ENCODE measurements around the gene RASSF1. TPM values are rescaled to one million over a fixed set of nuclear protein-coding genes. Genes with fewer than 3 reads are reported as not detected.

The RASSF1 gene
- polyA plus RNA-seq, 2 of the 4 experiments (the other 2 are of a cell fraction), result 14.4 to 15.4 TPM

DNA sequence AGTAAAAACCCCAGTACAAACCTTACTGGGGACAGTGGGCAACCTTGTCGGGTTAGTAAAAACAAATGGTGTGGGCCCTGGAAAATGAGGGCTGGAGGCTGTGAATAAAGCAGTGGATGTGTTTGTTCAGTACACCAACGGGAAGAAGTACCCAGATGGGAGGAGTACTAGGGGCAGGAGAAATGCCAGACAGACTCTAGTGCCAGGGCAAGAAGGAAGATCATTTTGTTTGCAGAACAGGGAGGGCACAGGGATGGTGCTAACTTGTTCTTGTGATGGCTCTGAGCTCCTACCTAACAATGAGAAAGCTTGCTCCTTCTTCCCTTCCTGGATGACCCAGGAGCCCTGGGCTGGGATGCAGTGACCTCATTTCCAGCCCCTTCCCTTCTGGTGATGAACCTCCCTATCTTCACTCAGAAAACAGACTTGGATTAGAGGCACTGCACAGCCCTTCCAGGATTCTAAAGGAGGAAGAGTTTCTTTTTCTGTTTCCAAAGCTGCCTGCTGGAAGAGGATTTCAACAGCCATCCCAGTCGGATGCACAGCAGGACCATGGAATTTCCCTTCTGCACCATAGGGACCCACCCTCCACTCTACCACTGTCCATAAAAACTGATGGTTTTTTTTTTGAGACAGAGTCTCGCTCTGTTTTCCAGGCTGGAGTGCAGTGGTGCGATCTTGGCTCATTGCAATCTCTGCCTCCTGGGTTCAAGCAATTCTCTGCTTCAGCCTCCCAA, 6.1 kb downstream of the RASSF1 start:
- WGBS (ENCODE audit: missing lambda C conversion rate), result 75% methylated on average over 5 of the region's 5 CpGs
- ATAC-seq (no peak), DNase-seq (ENCODE audit: low read depth in 1 of 2, low spot score in 1 of 2) (no peak), FAIRE-seq (no peak)
- CTCF ChIA-PET, result interaction anchor here (0.6 to 6.2 kb wide), 3 partner anchors 12 to 37 kb away, joined by 3 to 56 read pairs (median 4); partner anchors contain the start of gene HYAL2
- H3K4me3 ChIP-seq, result no peak overlapping the region
- H3K27ac ChIP-seq, result no peak overlapping the region
- TF ChIP-seq POLR2A (IDR thresholded peaks at IDR 0.05; ENCODE audit: low read length) (no peak), POLR2AphosphoS2 (conservative IDR thresholded peaks at IDR 0.05; ENCODE audit: low read length) (no peak), TFCP2L1 (CRISPR knock-in tag; IDR thresholded peaks at IDR 0.05) (no peak), MYC (IDR thresholded peaks at IDR 0.05; ENCODE audit: borderline replicate concordance, low read length) (no peak), SMC3 (IDR thresholded peaks at IDR 0.05) (no peak), EHMT2 (IDR thresholded peaks at IDR 0.05; ENCODE audit: low read depth) (no peak), RCOR1 (IDR thresholded peaks at IDR 0.05; ENCODE audit: low read depth, low read length) (no peak), BHLHE40 (IDR thresholded peaks at IDR 0.05; ENCODE audit: low read depth, low read length) (no peak), MAZ (IDR thresholded peaks at IDR 0.05; ENCODE audit: borderline replicate concordance, low read depth, low read length) (no peak)
- TF ChIP-seq, protein P1, sequence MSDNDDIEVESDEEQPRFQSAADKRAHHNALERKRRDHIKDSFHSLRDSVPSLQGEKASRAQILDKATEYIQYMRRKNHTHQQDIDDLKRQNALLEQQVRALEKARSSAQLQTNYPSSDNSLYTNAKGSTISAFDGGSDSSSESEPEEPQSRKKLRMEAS (IDR thresholded peaks at IDR 0.05), result no peak
- TF ChIP-seq, protein P2, sequence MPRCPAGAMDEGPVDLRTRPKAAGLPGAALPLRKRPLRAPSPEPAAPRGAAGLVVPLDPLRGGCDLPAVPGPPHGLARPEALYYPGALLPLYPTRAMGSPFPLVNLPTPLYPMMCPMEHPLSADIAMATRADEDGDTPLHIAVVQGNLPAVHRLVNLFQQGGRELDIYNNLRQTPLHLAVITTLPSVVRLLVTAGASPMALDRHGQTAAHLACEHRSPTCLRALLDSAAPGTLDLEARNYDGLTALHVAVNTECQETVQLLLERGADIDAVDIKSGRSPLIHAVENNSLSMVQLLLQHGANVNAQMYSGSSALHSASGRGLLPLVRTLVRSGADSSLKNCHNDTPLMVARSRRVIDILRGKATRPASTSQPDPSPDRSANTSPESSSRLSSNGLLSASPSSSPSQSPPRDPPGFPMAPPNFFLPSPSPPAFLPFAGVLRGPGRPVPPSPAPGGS (IDR thresholded peaks at IDR 0.05), result no peak
- H3K4me1 ChIP-seq, result peaks cover 29% of the 10 kb centered on the region
- no peaks in the 10 kb centered on the region for H3K9me3 ChIP-seq
- peak overlapping the region; percentile 97 for H3K4me2 ChIP-seq
- POLR2A ChIA-PET, result no interaction called here

DNA sequence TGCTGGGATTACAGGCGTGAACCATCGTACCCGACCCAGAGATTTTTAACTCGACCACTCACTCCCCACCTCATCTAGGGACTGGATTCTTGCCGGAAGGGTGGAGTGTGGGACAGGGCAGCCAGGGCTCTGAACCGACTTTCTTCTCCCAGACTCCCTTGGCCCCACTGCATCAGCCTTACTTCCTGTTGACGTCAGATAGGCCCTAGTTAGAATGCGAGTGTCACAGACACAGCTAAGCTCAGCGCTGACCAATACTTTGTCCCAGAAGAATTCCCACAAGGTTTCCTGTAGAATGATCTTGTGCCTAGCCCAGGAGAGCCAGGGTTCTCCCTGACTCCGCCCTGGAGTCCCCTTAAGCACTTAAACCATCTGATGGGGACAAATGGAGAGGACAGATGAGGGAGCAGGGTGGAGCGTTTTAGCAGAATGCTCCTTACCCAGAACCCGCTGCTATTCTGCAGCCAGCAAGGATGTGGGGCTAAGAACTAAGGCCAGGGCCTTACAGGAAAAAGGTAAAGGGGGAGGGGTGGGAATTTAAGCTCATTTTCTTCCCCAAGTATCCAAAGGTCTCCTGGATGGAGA, 6.8 kb downstream of the RASSF1 start:
- ChIA-PET CTCF (interaction anchor here (0.6 to 6.2 kb wide), 3 partner anchors 11 to 38 kb away, joined by 3 to 56 read pairs (median 4); partner anchors contain the start of gene HYAL2), POLR2A (no interaction called here)
- no peak for ATAC-seq
- TF ChIP-seq CBX2 (IDR thresholded peaks at IDR 0.05; ENCODE audit: borderline replicate concordance, low read depth) (no peak), JUNB (IDR thresholded peaks at IDR 0.05) (no peak), RAD21 (conservative IDR thresholded peaks at IDR 0.05 in 1 of 2, IDR thresholded peaks at IDR 0.05 in 1 of 2) (no peak), HOXA7 (CRISPR knock-in tag; IDR thresholded peaks at IDR 0.05) (no peak), RCOR1 (IDR thresholded peaks at IDR 0.05; ENCODE audit: low read depth, low read length) (no peak)
- TF ChIP-seq, protein P3, sequence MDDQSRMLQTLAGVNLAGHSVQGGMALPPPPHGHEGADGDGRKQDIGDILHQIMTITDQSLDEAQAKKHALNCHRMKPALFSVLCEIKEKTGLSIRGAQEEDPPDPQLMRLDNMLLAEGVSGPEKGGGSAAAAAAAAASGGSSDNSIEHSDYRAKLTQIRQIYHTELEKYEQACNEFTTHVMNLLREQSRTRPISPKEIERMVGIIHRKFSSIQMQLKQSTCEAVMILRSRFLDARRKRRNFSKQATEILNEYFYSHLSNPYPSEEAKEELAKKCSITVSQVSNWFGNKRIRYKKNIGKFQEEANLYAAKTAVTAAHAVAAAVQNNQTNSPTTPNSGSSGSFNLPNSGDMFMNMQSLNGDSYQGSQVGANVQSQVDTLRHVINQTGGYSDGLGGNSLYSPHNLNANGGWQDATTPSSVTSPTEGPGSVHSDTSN (IDR thresholded peaks at IDR 0.05), result no peak
- TF ChIP-seq, protein P4, sequence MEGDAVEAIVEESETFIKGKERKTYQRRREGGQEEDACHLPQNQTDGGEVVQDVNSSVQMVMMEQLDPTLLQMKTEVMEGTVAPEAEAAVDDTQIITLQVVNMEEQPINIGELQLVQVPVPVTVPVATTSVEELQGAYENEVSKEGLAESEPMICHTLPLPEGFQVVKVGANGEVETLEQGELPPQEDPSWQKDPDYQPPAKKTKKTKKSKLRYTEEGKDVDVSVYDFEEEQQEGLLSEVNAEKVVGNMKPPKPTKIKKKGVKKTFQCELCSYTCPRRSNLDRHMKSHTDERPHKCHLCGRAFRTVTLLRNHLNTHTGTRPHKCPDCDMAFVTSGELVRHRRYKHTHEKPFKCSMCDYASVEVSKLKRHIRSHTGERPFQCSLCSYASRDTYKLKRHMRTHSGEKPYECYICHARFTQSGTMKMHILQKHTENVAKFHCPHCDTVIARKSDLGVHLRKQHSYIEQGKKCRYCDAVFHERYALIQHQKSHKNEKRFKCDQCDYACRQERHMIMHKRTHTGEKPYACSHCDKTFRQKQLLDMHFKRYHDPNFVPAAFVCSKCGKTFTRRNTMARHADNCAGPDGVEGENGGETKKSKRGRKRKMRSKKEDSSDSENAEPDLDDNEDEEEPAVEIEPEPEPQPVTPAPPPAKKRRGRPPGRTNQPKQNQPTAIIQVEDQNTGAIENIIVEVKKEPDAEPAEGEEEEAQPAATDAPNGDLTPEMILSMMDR (IDR thresholded peaks at IDR 0.05), result no peak
- FAIRE-seq, result no peak
- H3K27ac ChIP-seq, result no peak overlapping the region
- H3K4me1 ChIP-seq, result peaks cover 29% of the 10 kb centered on the region
- H3K9me3 ChIP-seq, result no peaks in the 10 kb centered on the region
- WGBS (ENCODE audit: missing lambda C conversion rate), result 88% methylated on average over 11 of the region's 12 CpGs
- no peak overlapping the region for H3K4me3 ChIP-seq
- no peak for DNase-seq (ENCODE audit: low read depth in 1 of 2, low spot score in 1 of 2)
- H3K4me2 ChIP-seq, result peak overlapping the region; percentile 97; the same call in 2 of the 3 replicates

DNA sequence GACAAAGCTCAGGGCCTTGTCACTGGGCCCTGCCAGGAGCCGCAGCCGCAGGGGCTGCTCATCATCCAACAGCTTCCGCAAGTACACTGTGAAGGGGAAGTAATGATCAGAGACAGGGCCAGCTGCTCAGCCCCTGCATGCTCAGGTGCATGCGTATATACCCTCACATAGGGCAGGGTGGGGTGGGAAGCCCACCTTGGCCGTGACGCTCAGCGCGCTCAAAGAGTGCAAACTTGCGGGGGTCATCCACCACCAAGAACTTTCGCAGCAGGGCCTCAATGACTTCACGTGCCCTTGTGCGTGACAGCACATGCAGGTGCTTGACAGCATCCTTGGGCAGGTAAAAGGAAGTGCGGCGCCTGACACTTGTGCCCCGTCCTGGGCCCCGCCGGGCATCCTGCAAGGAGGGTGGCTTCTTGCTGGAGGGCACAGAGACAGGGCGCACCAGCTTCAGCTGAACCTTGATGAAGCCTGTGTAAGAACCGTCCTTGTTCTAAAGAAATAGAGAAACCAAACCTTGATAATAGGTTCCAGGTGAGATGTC, 9.2 kb downstream of the RASSF1 start:
- ATAC-seq, result no peak
- peaks cover 36% of the 10 kb centered on the region for H3K4me1 ChIP-seq
- ChIA-PET CTCF (interaction anchor here (1.5 to 6.2 kb wide), 2 partner anchors 9 to 137 kb away, joined by 3 to 56 read pairs; partner anchors contain the start of gene HYAL2), POLR2A (no interaction called here)
- no peak for DNase-seq (ENCODE audit: low read depth in 1 of 2, low spot score in 1 of 2)
- no peak overlapping the region for H3K4me3 ChIP-seq
- H3K9me3 ChIP-seq, result no peaks in the 10 kb centered on the region
- H3K4me2 ChIP-seq, result no peak overlapping the region
- WGBS (ENCODE audit: missing lambda C conversion rate), result 90% methylated on average over 5 of the region's 19 CpGs
- FAIRE-seq, result no peak
- no peak overlapping the region for H3K27ac ChIP-seq
- TF ChIP-seq ESRRA (IDR thresholded peaks at IDR 0.05; ENCODE audit: borderline replicate concordance, low read length) (no peak), NPAS2 (CRISPR knock-in tag; IDR thresholded peaks at IDR 0.05; ENCODE audit: borderline replicate concordance) (no peak), TFCP2L1 (CRISPR knock-in tag; IDR thresholded peaks at IDR 0.05) (no peak), GATA3 (IDR thresholded peaks at IDR 0.05; ENCODE audit: borderline replicate concordance) (no peak), POLR2A (IDR thresholded peaks at IDR 0.05; ENCODE audit: low read length) (no peak), CEBPB (IDR thresholded peaks at IDR 0.05) (no peak), HOXA7 (CRISPR knock-in tag; IDR thresholded peaks at IDR 0.05) (no peak), FOSL2 (IDR thresholded peaks at IDR 0.05) (no peak), FOSL2 (CRISPR knock-in tag; IDR thresholded peaks at IDR 0.05) (no peak), CBX8 (IDR thresholded peaks at IDR 0.05) (no peak)
- TF ChIP-seq, protein P5, sequence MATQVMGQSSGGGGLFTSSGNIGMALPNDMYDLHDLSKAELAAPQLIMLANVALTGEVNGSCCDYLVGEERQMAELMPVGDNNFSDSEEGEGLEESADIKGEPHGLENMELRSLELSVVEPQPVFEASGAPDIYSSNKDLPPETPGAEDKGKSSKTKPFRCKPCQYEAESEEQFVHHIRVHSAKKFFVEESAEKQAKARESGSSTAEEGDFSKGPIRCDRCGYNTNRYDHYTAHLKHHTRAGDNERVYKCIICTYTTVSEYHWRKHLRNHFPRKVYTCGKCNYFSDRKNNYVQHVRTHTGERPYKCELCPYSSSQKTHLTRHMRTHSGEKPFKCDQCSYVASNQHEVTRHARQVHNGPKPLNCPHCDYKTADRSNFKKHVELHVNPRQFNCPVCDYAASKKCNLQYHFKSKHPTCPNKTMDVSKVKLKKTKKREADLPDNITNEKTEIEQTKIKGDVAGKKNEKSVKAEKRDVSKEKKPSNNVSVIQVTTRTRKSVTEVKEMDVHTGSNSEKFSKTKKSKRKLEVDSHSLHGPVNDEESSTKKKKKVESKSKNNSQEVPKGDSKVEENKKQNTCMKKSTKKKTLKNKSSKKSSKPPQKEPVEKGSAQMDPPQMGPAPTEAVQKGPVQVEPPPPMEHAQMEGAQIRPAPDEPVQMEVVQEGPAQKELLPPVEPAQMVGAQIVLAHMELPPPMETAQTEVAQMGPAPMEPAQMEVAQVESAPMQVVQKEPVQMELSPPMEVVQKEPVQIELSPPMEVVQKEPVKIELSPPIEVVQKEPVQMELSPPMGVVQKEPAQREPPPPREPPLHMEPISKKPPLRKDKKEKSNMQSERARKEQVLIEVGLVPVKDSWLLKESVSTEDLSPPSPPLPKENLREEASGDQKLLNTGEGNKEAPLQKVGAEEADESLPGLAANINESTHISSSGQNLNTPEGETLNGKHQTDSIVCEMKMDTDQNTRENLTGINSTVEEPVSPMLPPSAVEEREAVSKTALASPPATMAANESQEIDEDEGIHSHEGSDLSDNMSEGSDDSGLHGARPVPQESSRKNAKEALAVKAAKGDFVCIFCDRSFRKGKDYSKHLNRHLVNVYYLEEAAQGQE (IDR thresholded peaks at IDR 0.05), result no peak
